ENCODE measurements around the gene NDUFB8. TPM values are rescaled to one million over a fixed set of nuclear protein-coding genes. Genes with fewer than 3 reads are reported as not detected.

NDUFB8 gene
- total and polyA plus RNA-seq, 4 donors: 122 to 369 (median 217) TPM

GRCh38 chr10:100571084-100571856 is 41.6 kb upstream of the NDUFB8 start:
- H3K27me3 ChIP-seq (ENCODE audit: control insufficient read depth in 3 of 3, insufficient read depth in 3 of 3, low read length in 2 of 3): peaks cover 4 to 73% (median 40%) of the 10 kb centered on the region in 3 donors
- 75 to 76% methylated on average over 24 of the region's 24 CpGs for WGBS, 2 donors
- no peaks in the 10 kb centered on the region for H3K36me3 ChIP-seq (ENCODE audit: control insufficient read depth in 4 of 4, insufficient read depth in 4 of 4, low read length in 4 of 4)
- H3K9me3 ChIP-seq (ENCODE audit: control insufficient read depth in 4 of 4, insufficient read depth in 3 of 4, low read length in 3 of 4): peaks cover 0 to 12% (median 0%) of the 10 kb centered on the region in 4 donors
- no peak overlapping the region for H3K27ac ChIP-seq (ENCODE audit: low read depth in 1 of 2, low read length in 1 of 2)
- no peaks in the 10 kb centered on the region for H3K4me1 ChIP-seq (ENCODE audit: control insufficient read depth in 5 of 5, insufficient read depth in 5 of 5, low read length in 5 of 5)
- ATAC-seq (ENCODE audit: insufficient read depth, low FRiP score): no peak
- peak overlapping the region in 1 of 2 donors; percentile 25 for H3K9ac ChIP-seq (ENCODE audit: insufficient read depth in 1 of 2, low read length in 2 of 2)
- DNase-seq: no peak
- no peak overlapping the region for H3K4me3 ChIP-seq
- TF ChIP-seq CTCF (IDR thresholded peaks at IDR 0.05; ENCODE audit: control extremely low read depth, extremely low read depth): no peak

- Histone ChIP-seq H3K27ac (ENCODE audit: low read depth in 1 of 2, low read length in 1 of 2) (no peak overlapping the region), H3K27me3 (ENCODE audit: control insufficient read depth in 3 of 3, insufficient read depth in 3 of 3, low read length in 2 of 3) (peaks cover 4 to 75% (median 41%) of the 10 kb centered on the region in 3 donors), H3K4me1 (ENCODE audit: control insufficient read depth in 5 of 5, insufficient read depth in 5 of 5, low read length in 5 of 5) (no peaks in the 10 kb centered on the region), H3K4me3 (no peak overlapping the region), H3K9ac (ENCODE audit: insufficient read depth in 1 of 2, low read length in 2 of 2) (peak overlapping the region in 1 of 2 donors; percentile 25), H3K9me3 (ENCODE audit: control insufficient read depth in 4 of 4, insufficient read depth in 3 of 4, low read length in 3 of 4) (peaks cover 0 to 12% (median 0%) of the 10 kb centered on the region in 4 donors), H3K36me3 (ENCODE audit: control insufficient read depth in 4 of 4, insufficient read depth in 4 of 4, low read length in 4 of 4) (no peaks in the 10 kb centered on the region)
- ATAC-seq (ENCODE audit: insufficient read depth, low FRiP score) (no peak), DNase-seq (no peak)
- WGBS, 2 donors: 58 to 78% methylated on average over 8 of the region's 8 CpGs
- TF ChIP-seq CTCF (IDR thresholded peaks at IDR 0.05; ENCODE audit: control extremely low read depth, extremely low read depth): no peak
These were observed 40.8 kb upstream of the NDUFB8 start for GRCh38 chr10:100570506-100570905.

GRCh38 chr10:100569687-100570481 is 40.2 kb upstream of the NDUFB8 start:
- 20 to 22% methylated on average over 28 of the region's 28 CpGs for WGBS, 2 donors
- no peak overlapping the region for H3K9ac ChIP-seq (ENCODE audit: insufficient read depth in 1 of 2, low read length in 2 of 2)
- DNase-seq: no peak
- H3K9me3 ChIP-seq (ENCODE audit: control insufficient read depth in 4 of 4, insufficient read depth in 3 of 4, low read length in 3 of 4): peaks cover 0 to 12% (median 0%) of the 10 kb centered on the region in 4 donors
- peaks cover 4 to 81% (median 45%) of the 10 kb centered on the region in 3 donors for H3K27me3 ChIP-seq (ENCODE audit: control insufficient read depth in 3 of 3, insufficient read depth in 3 of 3, low read length in 2 of 3)
- H3K4me3 ChIP-seq: no peak overlapping the region
- H3K27ac ChIP-seq (ENCODE audit: low read depth in 1 of 2, low read length in 1 of 2): no peak overlapping the region
- H3K4me1 ChIP-seq (ENCODE audit: control insufficient read depth in 5 of 5, insufficient read depth in 5 of 5, low read length in 5 of 5): no peaks in the 10 kb centered on the region
- no peak for ATAC-seq (ENCODE audit: insufficient read depth, low FRiP score)
- H3K36me3 ChIP-seq (ENCODE audit: control insufficient read depth in 4 of 4, insufficient read depth in 4 of 4, low read length in 4 of 4): no peaks in the 10 kb centered on the region
- no peak for TF ChIP-seq CTCF (IDR thresholded peaks at IDR 0.05; ENCODE audit: control extremely low read depth, extremely low read depth)

Measured in lung (tissue), 12 donors.